CD1c-positive myeloid dendritic cell (primary cell): ENCODE measurements around the gene AHRR.
A peak's percentile ranks its signal among the peaks of the same experiment; 100 is the strongest.

Source experiments
- DNase-seq: peaks from one replicate; pipeline ENCODE4 v3.0.0-alpha.2; 2016; ENCODE audit errors: extremely low spot score

The AHRR gene

GRCh38 chr5:415928-416635, 94.6 kb downstream of the AHRR start:
- peak; percentile 14 for DNase-seq

GRCh38 chr5:416636-416960, 95.1 kb downstream of the AHRR start:
- no peak for DNase-seq

GRCh38 chr5:417301-418161, 96.0 kb downstream of the AHRR start:
- DNase-seq, result no peak

- no peak for DNase-seq
Observed at GRCh38 chr5:418162-419121, 96.9 kb downstream of the AHRR start.

- no peak for DNase-seq
Observed at GRCh38 chr5:419970-420369, 98.5 kb downstream of the AHRR start.

DNA sequence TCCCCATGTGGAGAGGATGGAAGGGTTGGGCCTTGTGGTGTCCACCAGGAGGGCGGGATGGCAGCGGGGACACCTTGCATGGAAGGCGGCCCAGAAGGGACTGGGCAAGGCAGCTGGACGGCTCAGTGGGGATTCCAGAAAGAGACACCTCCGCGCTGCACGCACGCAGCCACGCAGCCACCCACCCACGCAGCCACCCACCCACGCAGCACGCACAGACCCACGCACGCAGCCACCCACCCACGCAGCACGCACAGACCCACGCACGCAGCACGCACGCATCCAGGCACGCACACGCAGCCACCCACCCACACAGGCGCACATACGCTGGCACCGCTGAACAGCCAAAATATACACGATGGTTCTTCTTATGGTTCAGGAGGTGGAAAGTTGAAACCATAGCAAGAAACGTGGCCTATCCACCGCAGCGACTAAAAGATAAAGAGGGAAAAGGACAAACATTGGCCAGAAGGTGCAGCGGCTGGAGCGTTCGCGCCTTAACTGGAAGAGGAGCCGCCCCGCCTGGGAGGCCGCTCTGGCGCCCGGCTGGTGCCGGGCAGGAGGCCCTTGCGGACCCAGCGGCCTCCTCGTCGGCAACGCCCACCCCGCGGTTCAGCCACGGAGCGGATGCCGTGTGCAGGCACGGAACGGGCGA, 99.2 kb downstream of the AHRR start:
- no peak for DNase-seq

DNA sequence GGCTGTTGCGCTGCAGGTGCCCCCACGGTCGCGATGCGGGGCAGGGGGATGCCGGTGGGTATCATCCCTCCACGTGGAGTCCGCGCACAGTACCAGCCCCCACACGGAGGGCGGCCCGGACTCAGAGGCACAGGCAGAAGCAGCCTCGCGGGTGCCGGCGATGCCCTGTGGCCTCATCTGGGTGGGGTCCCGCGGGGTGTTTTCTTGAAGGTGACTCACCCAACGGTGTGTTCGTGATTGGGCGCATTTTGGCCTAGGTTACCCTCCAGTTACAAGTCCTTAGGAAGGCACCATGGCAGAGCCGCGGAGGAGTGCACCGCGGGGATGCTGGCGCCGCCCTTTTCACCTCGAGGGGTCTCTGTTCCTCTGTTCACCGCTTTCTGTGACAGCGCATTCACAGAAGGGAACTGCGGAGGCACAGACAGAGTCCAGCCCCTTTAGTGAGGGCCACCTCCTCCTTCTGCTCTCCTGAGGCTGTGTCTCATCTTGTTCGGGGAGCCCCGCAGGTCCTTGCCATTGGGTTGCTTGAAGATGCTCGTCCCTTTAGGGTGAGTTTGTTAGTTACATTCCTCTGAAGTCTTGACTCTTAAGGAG, 99.9 kb downstream of the AHRR start:
- peak; percentile 10 for DNase-seq

GRCh38 chr5:421901-422300, 100.4 kb downstream of the AHRR start:
- no peak for DNase-seq

GRCh38 chr5:422323-423232, 101.1 kb downstream of the AHRR start:
- DNase-seq, result no peak

DNA sequence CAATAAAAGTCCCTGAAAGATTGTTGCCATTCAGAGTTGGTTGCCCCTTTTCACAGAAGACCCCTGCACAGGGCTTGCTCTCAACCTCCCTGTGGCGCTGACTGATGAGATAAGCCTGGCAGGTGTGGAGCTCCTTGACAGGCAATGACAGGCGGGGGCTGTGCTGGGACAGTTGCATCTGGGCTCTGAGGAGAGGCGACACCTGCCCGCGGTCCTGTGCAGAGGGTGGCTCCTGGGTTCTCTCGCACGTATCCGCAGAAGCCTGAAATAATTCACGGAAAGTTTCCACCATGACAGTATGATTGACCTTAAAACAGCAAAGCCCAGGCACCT, 101.7 kb downstream of the AHRR start:
- no peak for DNase-seq

DNA sequence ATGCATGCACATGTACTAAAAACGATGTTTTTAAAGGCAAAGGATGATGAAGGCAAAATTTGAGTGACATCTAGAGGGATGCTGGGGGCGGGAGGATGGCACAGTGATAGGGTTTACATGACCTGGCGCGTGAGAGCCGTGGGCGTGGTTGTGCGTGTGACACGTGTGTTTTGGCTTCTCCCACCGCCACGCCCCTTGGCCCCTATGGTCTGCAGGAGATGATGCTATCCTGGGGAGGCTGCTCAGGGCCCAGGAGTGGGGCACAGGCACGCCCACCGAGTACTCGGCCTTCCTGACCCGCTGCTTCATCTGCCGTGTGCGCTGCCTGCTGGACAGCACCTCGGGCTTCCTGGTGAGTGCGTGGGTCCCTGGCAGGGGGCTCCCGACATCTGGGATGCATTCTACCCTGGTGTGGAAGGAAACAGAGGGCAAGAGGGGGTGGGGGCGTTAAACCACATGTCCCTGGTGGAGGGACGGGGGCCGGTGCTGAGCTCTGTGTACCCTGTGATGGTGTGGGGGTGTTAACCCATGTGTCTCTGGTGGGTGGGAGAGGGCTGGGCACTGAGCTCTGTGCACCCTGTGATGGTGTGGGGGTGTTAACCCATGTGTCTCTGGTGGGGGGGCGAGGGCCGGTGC, 102.2 kb downstream of the AHRR start:
- DNase-seq, result peak; percentile 50

GRCh38 chr5:424301-425110, 103.0 kb downstream of the AHRR start:
- peak; percentile 79 for DNase-seq

DNA sequence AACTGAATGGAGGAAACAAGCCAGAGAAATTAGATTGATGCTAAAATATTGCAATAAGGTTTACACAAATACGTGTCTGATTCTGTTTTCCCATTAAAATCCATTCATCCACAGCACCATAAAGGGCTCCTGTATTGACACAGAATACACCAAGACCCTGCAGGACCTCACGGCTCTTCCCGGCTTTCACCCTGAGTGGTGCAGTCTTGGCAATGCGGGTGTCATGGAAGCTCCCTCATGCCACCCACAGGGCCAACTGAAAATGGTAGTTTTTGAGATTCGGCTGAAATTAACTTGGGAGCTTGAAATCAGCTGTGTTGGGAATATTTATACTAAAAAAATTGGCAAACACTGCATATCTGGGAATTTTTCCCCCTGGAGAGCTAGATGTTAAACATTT, 104.2 kb downstream of the AHRR start:
- no peak for DNase-seq

DNA sequence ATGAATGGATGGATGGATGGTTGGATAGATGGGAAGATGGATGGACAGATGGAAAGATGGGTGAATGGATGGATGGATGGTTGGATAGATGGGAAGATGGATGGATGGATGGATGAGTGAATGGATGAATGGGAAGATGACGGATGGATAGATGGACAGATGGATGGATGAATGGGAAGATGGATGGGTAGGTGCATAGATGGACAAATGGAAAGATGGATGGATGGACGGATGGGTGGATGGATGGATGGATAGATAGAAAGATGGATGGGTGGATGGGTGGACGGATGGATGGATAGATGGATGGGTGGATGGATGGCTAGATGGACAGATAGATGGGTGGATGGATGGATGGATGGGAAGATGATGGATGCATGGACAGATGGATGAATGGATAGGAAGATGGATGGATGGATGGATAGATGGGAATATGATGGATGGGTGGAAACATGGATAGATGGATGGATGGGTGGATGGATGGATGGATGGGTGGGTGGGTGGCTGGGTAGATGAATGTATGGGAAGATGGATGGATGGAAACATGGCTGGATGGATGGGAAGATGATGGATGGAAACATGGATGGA, 105.0 kb downstream of the AHRR start:
- DNase-seq, result no peak

DNA sequence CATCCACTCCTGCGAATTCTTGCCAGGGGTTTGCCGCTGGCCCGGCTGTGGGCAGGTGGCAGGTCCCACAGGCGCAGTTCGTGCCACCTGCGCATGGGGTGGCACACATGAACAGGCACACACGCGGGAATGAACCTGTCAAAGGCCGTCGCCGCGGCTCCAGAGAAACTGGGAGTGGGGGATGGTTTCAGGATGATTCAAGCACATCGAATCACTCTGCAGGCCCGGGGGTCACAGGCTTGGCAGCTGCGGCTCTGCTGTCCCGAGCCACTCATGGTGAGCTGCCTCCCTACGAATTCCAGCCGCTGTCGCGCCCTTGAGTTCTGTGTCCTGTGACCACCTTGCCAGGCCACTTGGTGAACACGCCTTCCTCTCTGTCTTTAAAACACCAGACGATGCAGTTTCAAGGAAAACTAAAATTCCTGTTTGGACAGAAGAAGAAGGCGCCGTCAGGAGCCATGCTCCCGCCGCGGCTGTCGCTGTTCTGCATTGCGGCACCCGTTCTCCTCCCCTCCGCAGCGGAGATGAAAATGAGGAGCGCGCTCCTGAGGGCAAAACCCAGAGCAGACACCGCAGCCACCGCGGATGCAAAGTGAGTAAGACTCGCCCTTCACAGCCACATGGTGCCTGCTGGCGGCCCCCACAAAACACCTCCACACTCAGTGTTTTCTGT, 106.0 kb downstream of the AHRR start:
- DNase-seq, result no peak

- DNase-seq, result no peak
Observed at GRCh38 chr5:428219-428618, 106.7 kb downstream of the AHRR start.

- no peak for DNase-seq
Observed at GRCh38 chr5:428754-429452, 107.4 kb downstream of the AHRR start.
